Measurements from ENCODE around the gene RHOT2. TPM values are rescaled to one million over a fixed set of nuclear protein-coding genes. Genes with fewer than 3 reads are reported as not detected.

Gene RHOT2
- total RNA-seq, result 57.9 TPM

DNA sequence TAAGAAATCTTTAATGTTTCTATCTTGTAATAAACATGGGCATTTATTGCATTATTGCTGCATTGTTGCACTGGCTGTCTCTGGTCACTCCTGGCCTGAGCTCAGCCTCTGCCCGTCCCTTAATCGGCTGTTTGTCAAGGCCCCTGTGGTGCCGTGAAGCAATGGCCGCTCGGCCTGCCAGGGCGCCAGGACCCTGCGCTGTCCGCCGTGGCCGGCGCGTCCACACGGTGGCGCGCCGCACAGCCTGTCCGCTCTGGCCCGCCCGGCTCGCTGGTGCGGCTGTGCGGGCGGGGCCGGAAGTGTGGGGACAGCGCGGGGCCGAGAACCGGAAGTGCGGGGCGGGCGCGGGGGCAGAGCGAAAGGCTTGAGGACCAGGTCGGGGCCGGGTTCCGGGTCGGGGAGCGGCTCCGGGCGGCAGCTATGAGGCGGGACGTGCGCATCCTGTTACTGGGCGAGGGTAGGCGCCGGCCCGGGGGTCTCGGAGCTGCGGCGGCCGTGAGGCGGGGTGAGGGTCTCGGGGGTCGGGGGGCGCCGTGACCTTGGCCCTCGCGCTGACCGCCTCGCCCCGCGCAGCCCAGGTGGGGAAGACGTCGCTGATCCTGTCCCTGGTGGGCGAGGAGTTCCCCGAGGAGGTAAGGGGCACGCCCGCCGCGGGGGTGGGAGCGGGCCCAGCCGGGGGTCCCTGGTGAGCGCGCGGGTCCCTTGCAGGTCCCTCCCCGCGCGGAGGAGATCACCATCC is at the start of gene RHOT2:
RHOT2 (plus strand) TSS at position 353 of the 739 bp plus-strand sequence; CDS start at position 421, 68 bp downstream.
- ATAC-seq, result peak; percentile 95
- peak; percentile 93 for DNase-seq (ENCODE audit: low spot score)

GRCh38 chr16:619476-620100 is 48.3 kb upstream of the RHOT2 start:
- no peak for DNase-seq (ENCODE audit: low spot score)

DNA sequence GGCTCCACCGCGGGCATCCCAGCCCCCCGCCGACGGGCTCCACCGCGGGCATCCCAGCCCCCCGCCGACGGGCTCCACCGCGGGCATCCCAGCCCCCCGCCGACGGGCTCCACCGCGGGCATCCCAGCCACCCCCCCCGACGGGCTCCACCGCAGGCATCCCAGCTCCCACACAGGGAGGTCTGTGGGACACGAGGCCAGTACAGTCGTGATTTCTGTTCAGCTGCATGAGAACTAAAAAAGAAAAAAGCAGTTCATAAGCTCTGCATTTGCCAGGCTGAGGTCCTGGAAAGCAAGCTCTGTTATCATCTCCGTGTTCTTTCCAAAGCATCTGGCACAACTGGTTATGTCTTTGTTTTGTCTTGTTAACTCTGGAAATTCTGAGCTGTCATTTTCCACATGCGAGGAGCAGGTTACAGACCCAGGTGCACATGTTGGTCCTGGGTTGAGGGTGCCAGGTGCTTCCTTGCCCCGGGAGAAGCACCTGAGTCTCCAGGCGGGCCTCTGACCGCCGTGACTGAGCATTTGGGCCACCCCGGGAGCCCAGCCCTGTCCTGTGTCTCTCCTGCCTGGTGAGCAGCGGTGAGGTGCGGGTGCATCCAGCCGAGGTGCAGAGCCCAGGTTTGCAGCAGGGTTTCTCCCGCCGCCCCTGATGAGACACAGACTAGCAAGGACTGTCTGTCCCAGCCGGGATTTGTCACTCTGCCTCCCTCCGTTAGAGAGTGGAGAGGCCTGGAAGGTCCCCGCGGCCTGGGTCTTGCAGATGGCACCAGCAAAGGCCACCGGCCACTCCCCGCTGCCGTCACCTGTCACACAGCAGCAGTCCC is 47.0 kb upstream of the RHOT2 start:
- ATAC-seq (no peak), DNase-seq (ENCODE audit: low spot score) (no peak)

More at GRCh38 chr16:619476-620100, 48.3 kb upstream of the RHOT2 start:
- ATAC-seq, result no peak

- DNase-seq (ENCODE audit: low spot score) (no peak), ATAC-seq (peak; percentile 31)
These were observed 46.3 kb upstream of the RHOT2 start for GRCh38 chr16:621526-622105.

GRCh38 chr16:622920-623280 is 45.0 kb upstream of the RHOT2 start:
- ATAC-seq, result no peak
- DNase-seq (ENCODE audit: low spot score), result no peak

GRCh38 chr16:624526-625070 is 43.3 kb upstream of the RHOT2 start:
- no peak for DNase-seq (ENCODE audit: low spot score)
- no peak for ATAC-seq

GRCh38 chr16:625117-625976 is 42.6 kb upstream of the RHOT2 start:
- ATAC-seq, result no peak
- DNase-seq (ENCODE audit: low spot score), result no peak

- DNase-seq (ENCODE audit: low spot score), result no peak
These were observed 41.8 kb upstream of the RHOT2 start for GRCh38 chr16:625977-626765.

GRCh38 chr16:626787-627453 is 41.0 kb upstream of the RHOT2 start:
- ATAC-seq (no peak), DNase-seq (ENCODE audit: low spot score) (no peak)

More at GRCh38 chr16:625977-626765, 41.8 kb upstream of the RHOT2 start:
- ATAC-seq, result no peak

GRCh38 chr16:627454-628239 is 40.3 kb upstream of the RHOT2 start:
- DNase-seq (ENCODE audit: low spot score), result peak; percentile 78
- peak; percentile 19 for ATAC-seq

DNA sequence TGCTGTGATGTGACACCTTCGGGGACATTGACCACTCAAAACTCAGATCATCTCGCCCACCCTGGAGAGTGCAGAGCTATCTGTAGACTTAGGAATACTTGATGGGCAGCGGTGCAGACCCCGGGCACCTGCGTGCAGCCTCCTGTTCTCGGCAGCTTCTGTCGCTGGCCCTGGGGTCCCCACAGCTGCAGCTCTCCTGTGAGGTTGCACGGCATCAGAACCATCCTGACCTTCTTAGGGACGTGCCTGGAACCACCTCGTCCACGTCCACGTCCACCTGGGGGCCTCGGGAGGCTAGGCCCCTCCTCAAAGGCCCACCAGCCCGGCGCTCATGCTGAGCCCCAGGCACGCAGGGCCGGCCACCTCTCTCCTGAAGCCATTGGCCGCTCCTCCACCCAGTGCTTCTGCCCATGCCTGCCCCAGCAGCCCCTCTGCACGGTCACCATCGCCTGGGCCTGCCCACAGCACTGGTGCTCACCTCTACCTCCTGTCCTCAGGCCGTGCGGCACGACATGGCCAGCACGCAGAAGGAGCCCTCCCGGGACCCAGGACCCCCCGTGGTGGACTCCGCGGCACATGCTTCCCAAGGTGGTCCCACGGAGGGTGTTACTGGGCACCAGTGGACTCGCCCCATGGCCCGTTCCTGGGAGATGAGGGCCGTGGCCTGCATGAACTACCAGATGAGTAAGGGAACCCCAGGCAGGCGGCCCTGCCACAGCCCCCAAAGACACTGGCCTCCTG is 39.4 kb upstream of the RHOT2 start:
- DNase-seq (ENCODE audit: low spot score) (no peak), ATAC-seq (no peak)

GRCh38 chr16:629185-629832 is 38.6 kb upstream of the RHOT2 start:
- ATAC-seq, result peak; percentile 74

GRCh38 chr16:629833-630248 is 38.1 kb upstream of the RHOT2 start:
- no peak for DNase-seq (ENCODE audit: low spot score)
- no peak for ATAC-seq

More at GRCh38 chr16:629185-629832, 38.6 kb upstream of the RHOT2 start:
- peak; percentile 88 for DNase-seq (ENCODE audit: low spot score)

DNA sequence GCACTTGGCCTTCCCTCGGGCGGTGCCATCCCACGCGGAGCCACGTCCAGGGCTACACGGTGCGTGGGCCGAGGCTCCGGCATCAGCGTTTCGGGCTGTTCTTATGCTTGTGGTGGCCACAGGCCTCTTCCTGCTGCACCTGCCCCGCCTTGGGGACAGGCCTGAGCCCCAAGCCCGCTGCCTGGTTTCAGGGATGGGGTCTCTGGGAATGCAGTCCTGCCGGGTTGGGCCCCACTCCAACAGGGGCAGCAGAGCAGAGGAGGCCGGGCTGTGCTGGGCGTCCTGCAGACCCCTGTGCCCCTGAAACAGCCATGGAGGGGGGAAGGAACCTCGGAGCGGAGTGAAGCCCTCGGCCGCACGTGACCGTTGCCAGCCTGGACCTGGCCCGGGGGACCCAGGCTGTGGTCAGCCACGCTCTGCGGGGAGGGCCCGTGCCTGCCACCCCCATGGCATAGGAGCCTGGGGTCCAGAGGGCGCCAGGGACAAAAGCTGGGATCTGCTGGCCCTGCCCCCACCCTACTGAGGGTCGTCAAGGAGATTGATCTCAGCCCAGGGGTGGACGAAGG is 37.6 kb upstream of the RHOT2 start:
- peak; percentile 46 for DNase-seq (ENCODE audit: low spot score)
- ATAC-seq, result no peak

- peak; percentile 70 for DNase-seq (ENCODE audit: low spot score)
- peak; percentile 6 for ATAC-seq
These were observed 37.0 kb upstream of the RHOT2 start, which contains the start of gene WFIKKN1 for GRCh38 chr16:630815-631405. TSS of gene WFIKKN1 (plus strand) at chr16:630985. CDS start at chr16:631254, 269 bp downstream.
